Hepatic stellate cell (primary cell): ENCODE data around the gene MPST.

Source experiments
- DNase-seq: peaks from one replicate; pipeline ENCODE4 v3.0.0; 2011; ENCODE audit warnings: low spot score

Gene MPST

DNA sequence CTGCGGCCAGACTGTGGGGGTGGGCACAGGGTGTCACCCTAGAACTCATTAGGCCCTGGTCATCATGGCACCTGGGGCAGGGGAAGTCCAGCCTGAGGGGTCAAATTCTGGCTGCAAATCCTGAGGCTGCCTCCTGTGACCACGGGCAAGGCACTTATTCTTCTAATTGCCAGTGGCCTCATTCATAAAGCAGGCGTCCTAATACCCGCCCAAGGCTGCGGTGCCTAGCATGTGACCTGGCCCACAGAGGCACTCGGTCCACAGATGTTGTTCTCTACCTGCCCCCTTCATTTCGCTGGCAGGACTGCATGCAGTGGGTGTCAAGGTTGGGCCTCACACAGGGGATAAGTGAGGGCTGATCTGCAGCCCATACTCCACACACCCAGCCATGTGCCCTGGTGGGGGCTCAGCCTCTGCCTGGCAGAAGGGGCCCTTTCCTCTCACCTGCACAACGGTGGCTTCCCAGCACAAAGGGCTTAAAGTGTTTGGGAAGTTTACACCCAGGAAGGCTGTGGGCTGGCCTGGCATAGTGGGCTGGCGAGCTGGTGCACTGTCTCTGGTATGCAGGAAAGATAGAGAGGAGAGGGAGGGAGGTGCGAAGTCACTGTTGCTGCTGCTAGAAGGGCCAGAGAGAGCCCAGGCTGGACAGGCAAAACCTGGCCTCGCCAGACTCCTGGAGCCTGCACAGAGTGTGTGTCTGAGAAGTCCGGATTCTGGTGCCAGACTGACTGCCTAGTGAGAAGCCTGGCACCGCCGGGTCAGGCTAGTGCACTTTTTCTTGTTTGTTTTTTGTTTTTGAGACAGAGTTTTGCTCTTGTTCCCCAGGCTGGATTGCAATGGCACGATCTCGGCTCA is 3.2 kb downstream of the MPST start:
- no peak for DNase-seq

DNA sequence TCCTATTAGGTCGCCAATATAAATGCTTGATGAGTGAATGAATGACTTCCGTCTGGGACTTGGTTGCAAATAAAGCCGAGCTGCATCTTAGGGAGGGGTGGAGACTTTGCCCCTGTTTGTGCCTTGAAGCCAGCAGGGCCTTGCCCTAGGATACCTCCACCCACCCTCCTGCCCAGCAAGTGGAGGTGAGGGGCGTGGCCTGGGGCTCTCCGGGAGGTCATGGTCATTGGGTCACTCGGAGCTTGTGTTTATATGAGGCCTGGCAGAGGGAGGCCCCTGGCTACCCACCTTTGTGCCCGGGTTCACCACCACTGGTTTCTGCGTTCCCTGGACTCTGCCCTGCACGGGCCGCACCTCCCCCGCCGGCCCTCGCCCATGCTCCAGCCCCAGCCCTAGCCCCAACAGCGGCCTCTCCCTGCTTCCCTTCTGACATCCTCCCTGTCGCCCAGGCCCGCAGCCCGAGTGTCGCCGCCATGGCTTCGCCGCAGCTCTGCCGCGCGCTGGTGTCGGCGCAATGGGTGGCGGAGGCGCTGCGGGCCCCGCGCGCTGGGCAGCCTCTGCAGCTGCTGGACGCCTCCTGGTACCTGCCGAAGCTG is 4.3 kb downstream of the MPST start:
- DNase-seq = no peak

DNA sequence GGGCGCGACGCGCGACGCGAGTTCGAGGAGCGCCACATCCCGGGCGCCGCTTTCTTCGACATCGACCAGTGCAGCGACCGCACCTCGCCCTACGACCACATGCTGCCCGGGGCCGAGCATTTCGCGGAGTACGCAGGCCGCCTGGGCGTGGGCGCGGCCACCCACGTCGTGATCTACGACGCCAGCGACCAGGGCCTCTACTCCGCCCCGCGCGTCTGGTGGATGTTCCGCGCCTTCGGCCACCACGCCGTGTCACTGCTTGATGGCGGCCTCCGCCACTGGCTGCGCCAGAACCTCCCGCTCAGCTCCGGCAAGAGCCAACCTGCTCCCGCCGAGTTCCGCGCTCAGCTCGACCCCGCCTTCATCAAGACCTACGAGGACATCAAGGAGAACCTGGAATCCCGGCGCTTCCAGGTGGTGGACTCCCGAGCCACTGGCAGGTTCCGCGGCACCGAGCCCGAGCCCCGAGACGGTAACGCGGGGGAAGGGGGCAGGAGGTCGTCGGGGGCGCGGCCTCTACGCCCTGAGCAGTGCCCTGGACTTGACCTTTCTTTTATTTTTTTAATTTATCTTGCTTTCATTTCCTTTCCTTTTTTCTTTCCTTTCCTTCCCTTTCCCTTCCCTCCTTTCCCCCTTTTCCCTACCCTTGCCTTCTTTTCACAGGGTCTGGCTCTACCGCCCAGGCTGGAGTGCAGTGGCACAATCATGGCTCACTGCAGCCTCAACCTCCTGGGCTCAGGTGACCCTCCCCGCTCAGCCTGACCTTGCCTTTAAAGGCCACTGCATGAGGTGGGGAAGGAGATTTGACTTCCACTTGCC is 5.0 kb downstream of the MPST start:
- DNase-seq = no peak

DNA sequence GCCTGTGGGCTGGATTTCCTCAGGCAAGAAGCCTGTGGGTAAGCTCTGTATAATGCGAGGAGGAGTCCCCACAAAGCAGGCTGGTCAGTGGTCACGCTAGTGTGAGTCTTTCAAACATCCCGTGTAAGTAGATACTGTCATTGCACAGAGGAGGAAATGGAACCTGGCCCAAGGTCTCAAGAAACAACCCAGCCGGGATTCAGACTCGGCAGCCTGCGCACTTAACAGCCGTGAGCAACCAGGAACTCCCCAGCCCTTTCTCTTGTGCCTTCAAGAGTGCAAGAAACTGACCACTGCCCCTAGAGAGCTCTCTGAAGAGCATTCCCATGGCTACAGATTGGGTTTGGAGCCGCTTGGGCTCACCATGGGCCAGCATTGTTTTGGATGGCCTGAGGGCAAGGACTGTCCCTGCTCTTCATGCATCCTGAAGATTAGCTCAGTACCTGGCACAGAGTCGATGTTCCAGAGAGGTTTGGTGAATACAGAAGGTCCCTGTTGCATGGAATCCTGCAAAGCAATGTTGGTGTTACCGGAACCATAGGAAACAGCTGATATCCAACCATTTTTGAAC is 6.0 kb downstream of the MPST start:
- no peak for DNase-seq

DNA sequence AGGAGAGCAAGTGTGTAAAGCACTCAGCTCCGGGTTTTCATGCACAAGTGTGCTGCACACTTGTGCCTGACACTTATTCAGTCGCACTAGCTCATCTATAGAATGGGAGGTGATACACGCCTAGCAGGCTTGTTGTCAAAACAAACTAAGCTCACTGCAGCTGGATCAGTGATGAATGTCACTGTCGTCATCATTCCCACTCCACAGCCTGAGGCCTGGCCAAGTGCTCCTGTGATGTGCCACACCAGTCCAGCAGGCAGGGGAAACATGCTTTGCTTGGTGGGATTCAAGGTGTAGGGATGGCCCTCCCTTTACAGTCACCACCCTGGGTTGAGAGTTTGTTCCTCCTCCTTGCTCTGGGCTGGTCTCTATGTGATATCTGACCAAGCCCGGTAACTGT is 6.8 kb downstream of the MPST start:
- DNase-seq = no peak

- no peak for DNase-seq
Observed at GRCh38 chr22:37027556-37027955, 8.0 kb downstream of the MPST start.

DNA sequence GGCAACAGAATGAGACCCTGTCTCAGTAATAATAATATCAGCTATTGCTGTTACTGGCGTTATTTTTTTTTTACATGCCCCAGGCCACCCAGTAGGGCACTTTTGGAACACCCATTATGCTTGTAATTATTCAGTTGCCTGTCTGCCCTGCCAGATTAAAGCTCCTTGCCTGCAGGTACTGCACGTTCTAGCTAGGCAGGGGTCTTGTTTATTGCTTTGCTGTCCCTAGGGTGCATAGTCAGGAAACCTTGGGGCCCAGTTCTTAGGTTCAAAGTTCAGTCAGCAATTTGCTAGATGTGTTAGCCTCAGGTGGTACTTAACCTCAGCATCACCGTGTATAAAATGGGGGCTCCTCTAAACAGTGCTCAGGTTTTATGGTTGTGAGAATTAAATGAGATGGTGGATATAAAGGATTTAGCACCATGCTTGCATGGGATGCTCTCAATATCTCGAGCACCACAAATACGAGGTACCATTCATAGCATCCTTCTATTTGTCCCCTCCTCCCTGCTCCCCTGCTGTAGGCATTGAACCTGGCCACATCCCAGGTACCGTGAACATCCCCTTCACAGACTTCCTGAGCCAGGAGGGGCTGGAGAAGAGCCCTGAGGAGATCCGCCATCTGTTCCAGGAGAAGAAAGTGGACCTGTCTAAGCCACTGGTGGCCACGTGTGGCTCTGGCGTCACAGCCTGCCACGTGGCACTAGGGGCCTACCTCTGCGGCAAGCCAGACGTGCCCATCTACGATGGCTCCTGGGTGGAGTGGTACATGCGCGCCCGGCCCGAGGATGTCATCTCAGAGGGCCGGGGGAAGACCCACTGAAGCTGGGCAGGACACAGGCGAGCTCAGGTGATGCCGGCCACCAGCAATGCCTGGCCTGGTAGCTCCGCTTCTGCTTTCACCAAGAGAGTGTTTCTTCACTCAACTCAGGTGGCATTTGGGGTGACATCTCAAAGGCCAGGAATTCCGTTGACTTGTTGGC is 9.4 kb downstream of the MPST start:
- no peak for DNase-seq

DNA sequence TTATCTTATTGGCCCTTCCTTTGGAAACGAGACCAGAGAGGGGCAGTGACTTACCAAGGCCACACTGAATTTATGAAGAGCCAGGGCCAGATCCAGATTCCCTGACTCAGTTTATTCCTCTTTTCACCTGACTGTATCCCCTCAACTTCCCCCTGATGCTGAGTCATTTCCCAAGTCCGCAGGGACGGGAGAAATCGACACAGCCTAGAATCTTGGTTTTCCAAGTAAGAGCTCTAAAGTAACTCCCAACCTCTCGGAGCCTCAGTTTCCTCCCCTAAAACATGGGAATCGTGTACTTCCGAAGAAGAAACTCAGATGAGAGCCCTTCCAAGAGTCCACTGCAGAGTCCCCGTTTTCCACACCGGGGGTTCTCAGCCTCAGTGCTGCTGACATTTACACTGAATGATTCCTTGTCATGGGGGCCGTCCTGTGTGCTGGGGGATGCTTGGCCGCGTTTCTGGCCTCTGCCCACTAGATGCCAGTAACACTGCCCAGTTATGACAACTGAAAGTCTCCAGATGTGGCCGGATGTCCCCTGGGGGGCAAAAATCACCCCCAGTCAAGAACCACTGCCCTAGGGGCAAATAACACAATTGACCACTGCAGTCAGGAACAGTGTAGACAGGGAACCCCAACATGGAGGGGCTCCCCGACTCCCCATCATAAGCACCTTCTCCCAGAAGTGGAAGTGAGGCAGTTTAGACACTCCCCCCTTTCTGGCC is 11.2 kb downstream of the MPST start:
- no peak for DNase-seq

- no peak for DNase-seq
Observed at GRCh38 chr22:37032134-37032534, 12.6 kb downstream of the MPST start.

- DNase-seq = no peak
Observed at GRCh38 chr22:37032535-37033460, 13.3 kb downstream of the MPST start.

DNA sequence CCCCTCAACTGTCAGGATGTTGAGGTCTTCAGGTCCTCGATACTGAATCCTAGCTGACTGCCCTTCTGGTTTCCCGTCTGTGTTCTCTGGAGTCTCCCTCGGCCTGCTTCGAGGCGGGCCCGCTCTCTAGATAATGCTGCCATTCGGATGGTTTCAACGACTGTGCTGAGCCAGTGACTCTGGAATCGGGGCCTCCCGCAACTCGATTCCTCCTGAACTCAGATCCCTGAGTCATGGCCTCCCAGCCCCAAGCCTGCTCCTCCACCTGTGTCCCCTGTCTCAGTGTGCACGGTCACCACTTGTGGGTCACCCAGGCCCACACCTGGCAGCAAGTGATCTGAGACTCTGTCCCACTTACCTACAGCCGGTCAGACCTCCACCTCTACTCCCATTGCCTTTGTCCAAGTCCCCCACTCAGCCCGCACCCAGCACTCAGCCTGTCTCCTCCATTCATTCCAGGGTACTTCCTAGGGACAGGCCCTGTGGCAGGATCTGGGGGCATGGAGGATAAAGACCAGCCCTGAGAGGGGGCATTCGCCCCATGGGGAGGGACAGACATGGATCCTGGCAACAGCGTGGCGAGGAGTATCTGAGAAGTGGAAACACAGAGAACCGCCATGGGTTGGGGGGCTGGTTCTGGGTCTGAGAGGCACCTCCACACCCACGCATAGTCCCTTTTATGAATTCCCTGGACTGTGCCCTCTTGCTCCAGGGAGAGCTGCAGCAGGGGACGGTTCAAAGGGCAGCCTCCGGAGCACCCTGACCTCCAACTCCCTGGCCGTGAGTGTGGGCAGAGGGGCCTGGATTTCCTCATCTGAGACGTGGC is 14.3 kb downstream of the MPST start:
- DNase-seq = no peak

GRCh38 chr22:37036655-37037377 is 17.3 kb downstream of the MPST start:
- DNase-seq = no peak

- no peak for DNase-seq
Observed at GRCh38 chr22:37037669-37038068, 18.1 kb downstream of the MPST start.

DNA sequence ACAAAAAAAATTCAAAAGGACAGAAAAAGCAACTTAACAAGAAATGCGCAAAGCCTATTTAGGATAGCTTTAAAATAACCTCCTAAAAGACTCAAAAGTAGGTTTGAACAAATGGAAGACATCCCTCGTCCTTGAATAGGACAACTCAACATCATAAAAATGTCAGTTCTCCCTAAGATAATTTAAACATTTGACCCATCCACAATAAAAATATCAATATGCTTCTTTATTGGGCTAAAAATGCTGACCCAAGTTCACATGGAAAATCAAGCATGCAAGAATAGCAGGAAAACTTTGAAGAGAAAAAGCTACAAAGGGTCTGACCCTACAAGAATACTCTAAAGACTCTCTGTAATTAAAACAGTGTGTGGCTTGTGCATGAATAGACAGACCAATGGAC is 19.9 kb downstream of the MPST start:
- DNase-seq = no peak

GRCh38 chr22:37043209-37043827 is 23.8 kb downstream of the MPST start:
- DNase-seq = no peak

DNA sequence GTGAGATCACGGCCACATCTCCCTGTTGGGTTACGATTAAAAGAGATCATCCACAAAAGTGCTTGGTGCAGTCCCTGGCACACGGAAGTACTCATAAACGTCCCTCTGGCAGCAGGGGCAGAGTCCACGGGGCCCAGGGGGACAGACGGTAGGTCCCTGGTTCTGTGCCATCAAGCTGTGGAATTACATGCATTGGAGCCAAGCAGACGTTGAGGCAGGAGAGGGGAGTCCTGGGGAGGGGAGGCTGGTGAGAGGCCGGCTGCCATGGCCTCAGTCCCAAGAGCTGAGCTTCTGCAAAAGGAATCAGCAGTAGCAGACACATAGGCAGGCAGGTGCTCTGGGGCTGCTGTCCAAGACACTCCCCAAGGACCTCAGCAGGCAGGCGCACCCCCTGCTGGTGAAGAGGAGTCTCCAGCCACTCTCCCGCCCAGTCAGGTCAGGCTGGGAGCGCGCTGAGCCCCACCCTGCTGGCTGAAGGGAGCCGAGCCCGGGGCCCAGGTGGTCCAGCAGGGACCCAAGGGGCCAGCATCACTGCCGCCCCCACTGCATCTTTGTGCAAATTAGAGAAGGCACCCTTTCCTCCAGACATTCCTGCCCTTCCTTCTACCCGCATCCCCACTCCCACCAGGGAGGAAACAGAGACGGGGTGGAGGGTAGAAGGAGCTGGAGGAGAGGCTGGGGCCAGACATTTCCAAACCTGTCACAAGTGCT is 24.4 kb downstream of the MPST start:
- DNase-seq = peak; percentile 63
